DMS114 treated with DMSO at 0.1 percent for 48 hours (cell line): ENCODE data around the gene FRMD4A.
"Not testable (repeated sequence)": the region's sequence is repeated elsewhere in the genome, so short reads cannot be mapped to it uniquely, and the experiment has no call there.

Source experiments
- DNase-seq: peaks from one replicate; lab custom pipeline; 2025; ENCODE audit not compliant: unreplicated experiment; lab: John Stamatoyannopoulos, UW

FRMD4A gene

GRCh38 chr10:13715596-13715995 is 615.1 kb downstream of the FRMD4A start:
- DNase-seq = not testable (repeated sequence)

- no peak for DNase-seq
These were observed 615.6 kb downstream of the FRMD4A start for GRCh38 chr10:13715100-13715499.

DNA sequence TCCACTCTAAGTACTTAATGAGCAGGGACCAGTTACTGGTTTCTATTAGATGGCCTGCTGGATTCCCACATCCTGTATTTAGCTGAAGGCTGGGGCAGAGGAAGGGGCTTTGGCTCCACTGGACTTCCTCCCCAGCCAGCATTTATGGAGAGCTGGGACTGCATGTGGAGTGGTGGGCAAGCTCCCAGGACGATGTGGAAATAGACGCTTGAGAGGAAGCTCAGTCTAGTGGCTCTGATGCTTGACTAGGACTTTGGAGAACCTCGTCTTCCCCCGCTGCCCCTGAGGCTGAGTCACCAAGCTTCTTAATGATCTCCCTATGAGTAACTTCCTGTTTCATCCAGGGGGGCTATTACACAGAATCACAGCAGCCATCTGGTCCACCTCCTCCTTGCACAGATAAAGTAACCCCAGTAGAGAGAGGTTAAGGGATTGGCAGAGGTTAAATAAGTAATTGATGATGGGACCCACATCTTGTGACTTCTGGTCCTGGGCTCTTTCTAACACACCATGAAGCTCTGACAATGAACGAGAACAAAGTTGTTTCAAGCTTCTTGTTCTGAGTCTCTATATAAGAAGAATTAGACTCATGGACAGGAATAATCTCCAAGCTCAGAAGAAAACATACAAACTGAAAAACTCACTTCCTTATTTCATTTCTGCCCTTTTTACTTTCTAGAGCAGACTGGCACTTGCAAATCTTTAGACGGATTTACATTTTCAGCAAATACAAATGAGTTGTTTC is 617.7 kb downstream of the FRMD4A start:
- DNase-seq = no peak

DNA sequence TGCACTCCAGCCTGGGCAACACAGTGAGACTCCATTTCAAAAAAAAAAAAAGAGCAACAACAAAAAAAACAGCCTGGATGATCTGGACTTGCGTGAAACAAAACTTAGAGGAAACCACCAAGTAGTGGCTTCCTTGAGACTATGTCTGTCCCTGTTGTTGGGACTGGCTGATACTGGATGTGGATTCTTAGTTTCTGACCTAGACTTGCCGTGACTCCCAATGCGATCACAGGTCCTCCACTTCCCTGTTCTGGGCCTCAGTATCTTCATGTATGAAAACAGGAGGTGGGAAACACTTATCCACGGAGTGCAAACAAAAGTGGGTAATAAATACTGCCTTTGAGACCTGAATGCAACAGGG is 618.3 kb downstream of the FRMD4A start:
- DNase-seq = no peak

GRCh38 chr10:13711291-13711690 is 619.4 kb downstream of the FRMD4A start:
- DNase-seq = no peak

GRCh38 chr10:13709931-13710650 is 620.6 kb downstream of the FRMD4A start:
- DNase-seq = no peak

DNA sequence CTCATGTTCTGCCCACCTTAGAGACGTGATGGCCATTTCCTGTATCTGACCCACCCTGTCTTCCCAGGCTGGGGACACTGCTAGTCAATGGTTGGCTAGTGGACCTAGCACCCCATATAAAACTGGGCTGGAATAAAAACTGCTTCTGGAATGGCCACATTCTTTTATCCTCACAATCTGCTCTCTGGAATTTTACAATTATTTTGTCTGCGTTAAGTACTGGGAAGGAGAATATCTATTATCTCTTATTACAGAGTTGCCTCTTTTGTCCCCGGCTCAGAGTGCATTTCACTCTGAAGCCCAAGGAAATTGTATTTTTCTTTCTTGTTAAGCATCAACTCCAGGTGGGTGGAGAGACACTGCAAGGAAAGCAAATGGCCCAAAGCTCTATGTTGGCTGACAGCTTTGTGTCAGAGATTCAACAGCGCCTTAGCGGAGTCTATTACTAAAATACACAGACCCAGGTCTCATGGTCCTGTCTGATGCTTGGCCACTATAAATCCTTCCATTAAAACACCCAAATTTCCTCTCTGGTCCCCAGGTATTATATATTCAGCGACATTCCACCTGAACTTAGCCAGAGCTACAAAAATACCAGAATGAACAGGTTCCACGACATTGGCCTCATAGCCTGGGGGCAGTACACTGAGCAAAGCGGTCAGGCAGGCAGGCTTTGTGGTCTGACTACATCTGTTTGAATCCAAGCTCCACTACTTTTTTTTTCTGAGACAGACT is 622.3 kb downstream of the FRMD4A start:
- no peak for DNase-seq

GRCh38 chr10:13707156-13707881 is 623.4 kb downstream of the FRMD4A start:
- no peak for DNase-seq

GRCh38 chr10:13706604-13707003 is 624.1 kb downstream of the FRMD4A start:
- DNase-seq = no peak

- no peak for DNase-seq
These were observed 624.5 kb downstream of the FRMD4A start for GRCh38 chr10:13706175-13706574.

- no peak for DNase-seq
These were observed 625.1 kb downstream of the FRMD4A start for GRCh38 chr10:13705526-13706174.

GRCh38 chr10:13704964-13705363 is 625.8 kb downstream of the FRMD4A start:
- no peak for DNase-seq

- DNase-seq = no peak
These were observed 626.7 kb downstream of the FRMD4A start for GRCh38 chr10:13703997-13704536.

DNA sequence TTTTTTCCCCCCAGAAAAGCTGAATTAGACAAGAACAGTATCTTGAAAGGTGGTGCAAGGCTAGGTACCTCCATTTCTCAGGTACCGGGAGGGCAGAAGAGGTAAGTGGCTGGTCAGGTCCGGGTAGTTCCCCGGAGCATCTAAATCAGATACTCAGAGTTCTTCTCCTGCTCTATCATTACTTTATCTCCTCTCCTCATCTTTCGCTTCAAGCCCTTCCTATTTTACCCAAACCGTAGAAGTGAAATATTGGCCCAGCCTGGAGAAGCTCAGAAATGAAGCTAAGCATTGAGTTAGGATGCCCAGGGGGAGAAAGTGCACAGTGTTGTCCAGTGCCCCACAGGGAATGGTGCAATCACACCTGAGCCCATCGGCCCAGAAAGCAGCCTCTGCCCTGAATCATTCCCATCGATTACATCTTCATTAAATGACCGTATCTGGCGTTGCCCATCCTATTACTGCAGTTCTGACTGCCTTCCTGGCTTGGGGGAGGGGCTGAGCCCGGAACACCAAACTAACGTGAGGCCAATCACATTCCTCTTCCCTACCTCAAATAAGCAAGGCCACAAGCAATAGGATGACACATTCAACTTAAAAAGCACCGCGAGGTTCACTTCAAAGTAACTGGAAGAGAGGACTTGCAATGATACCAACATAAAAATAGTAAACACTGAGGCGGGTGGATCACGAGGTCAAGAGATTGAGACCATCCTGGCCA is 627.5 kb downstream of the FRMD4A start:
- DNase-seq = no peak

DNA sequence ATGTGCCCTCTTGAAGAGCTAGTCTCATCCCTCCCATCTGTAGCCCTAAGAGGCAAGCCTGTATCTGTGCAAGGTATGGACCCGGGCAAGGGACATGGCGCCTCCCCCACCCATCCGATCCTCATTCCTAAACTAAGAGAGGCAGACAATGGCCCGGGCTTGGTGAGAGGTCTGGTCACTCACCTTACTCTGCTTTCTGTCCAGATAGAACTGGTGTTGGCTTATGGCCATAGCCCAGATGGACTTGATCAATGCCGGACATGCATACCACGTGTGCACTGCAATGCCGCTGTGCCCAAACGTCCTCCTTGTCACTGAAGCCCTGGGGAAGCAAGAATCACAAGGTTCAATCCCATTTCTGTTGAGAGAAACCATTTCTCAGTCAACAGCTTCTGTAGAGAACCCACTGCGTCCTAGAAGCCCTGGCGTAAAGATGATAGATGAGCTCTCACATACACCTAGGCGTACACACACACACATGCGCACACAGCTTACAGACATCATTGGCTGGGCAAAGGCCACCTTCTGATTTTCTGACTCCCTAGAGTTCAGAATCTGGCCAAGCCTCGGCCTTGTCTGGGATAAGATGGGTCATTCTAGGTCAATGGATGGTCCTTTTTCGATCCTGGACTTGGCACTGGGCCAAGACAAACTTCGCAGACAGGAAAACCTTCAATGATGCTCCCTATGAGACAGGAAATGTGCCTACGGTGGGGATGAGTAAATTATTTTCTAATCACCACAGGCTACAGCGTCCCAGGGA is 629.4 kb downstream of the FRMD4A start:
- no peak for DNase-seq

- no peak for DNase-seq
These were observed 630.1 kb downstream of the FRMD4A start for GRCh38 chr10:13700473-13701144.

DNA sequence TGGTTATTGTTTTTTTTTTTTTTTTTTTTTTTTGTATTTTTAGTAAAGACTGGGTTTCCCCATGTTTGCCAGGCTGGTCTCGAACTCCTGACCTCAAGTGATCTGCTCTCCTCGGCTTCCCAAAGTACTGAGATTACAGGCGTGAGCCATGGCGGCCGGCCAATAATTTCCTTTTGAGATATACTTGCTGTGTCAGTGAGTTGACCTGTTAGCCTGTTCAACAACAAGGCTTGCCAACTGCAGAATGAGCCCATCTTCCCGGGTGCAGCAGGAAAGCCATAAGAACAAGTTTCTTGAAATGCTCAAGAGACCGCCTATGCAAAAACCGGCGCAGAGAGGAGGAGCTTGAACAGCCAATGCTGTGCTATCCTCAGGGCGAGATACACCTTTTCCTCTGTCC is 631.5 kb downstream of the FRMD4A start:
- DNase-seq = no peak

- DNase-seq = no peak
These were observed 632.5 kb downstream of the FRMD4A start for GRCh38 chr10:13698217-13698616.

GRCh38 chr10:13696071-13696470 is 634.7 kb downstream of the FRMD4A start:
- no peak for DNase-seq
